Heart left ventricle (tissue), 16 donors: Measurements from ENCODE around the gene CYP3A4. TPM values are rescaled to one million over a fixed set of nuclear protein-coding genes. Genes with fewer than 3 reads are reported as not detected.
"Not testable (repeated sequence)": the region's sequence is repeated elsewhere in the genome, so short reads cannot be mapped to it uniquely, and the experiment has no call there.

Experiments used
- ATAC-seq, 4 donors: fragments of 200-7000 bp; cut with Tn5 transposase; one replicate each; pipeline ENCODE4 v1.9.1; 2020 to 2022; ENCODE audit warnings: moderate library complexity in 4 of 4, mild to moderate bottlenecking in 3 of 4, moderate number of reproducible peaks in 1 of 4
- DNase-seq, 5 donors: peaks; one replicate each; pipeline ENCODE4 v3.0.0-alpha.2; 2020
- H3K27ac ChIP-seq, 12 donors: fragments of 200-600 bp; sonication (generic) in 4 of 12; one replicate each; pipeline versions ENCODE4 v1.5.0 to v1.8.0; 2016 to 2022; ENCODE audit warnings: mild to moderate bottlenecking in 2 of 12
- H3K27me3 ChIP-seq, 9 donors: fragments of 200-600 bp; sonication (generic) in 2 of 9; one replicate each; pipeline versions ENCODE4 v1.5.1 to v1.8.0; 2016 to 2022; ENCODE audit warnings: mild to moderate bottlenecking in 3 of 9
- H3K36me3 ChIP-seq, 9 donors: fragments of 200-600 bp; sonication (generic) in 2 of 9; one replicate each; pipeline versions ENCODE4 v1.5.0 to v1.8.0; 2018 to 2022; ENCODE audit warnings: mild to moderate bottlenecking in 2 of 9
- H3K4me1 ChIP-seq, 12 donors: fragments of 200-600 bp; sonication (generic) in 4 of 12; one replicate each; pipeline versions ENCODE4 v1.5.0 to v1.8.0; 2016 to 2022; ENCODE audit warnings: mild to moderate bottlenecking in 3 of 12
- H3K4me3 ChIP-seq, 12 donors: fragments of 200-600 bp; sonication (generic) in 4 of 12; one replicate each; pipeline versions ENCODE4 v1.5.0 to v1.8.0; 2017 to 2022; ENCODE audit warnings: mild to moderate bottlenecking in 9 of 12, moderate library complexity in 4 of 12
- H3K9me3 ChIP-seq, 12 donors: fragments of 200-600 bp; sonication (generic) in 4 of 12; one replicate each; pipeline versions ENCODE4 v1.5.0 to v1.8.0; 2016 to 2022; ENCODE audit warnings: mild to moderate bottlenecking in 1 of 12
- CTCF ChIP-seq, 12 donors: fragments of 200-600 bp; sonication (generic) in 4 of 12; IDR thresholded peaks; one replicate each; pipeline versions ENCODE4 v1.5.0 to v1.8.0; 2018 to 2022; ENCODE audit warnings: antibody characterized with exemption in 12 of 12, mild to moderate bottlenecking in 5 of 12
- POLR2A ChIP-seq, 2 donors: fragments of 450-650 bp; IDR thresholded peaks; one replicate each; pipeline ENCODE4 v1.6.1; 2017; ENCODE audit warnings: antibody characterized with exemption in 2 of 2, mild to moderate bottlenecking in 2 of 2, moderate library complexity in 2 of 2
- WGBS, 4 donors: extraction: QIAGEN DNeasy Blood & Tissue Kit in 2 of 4; methylation state at CpG; one replicate each; pipeline versions ENCODE4 v1.1.5 to v1.1.7; 2013 to 2018; 5-methylcytosine and 5-hydroxymethylcytosine counted together
- intact Hi-C, 10 donors: fragments of 100-400 bp; cut with DNase I; formaldehyde crosslinking; loops; one replicate each; pipeline versions ENCODE4 v1.11.1 to v1.14.2; 2022
- polyA plus RNA-seq, 2 donors: library from polyadenylated mRNA; stranded (reverse); fragments of 200-250 nt; gene quantifications; one replicate each; pipeline ENCODE4 v1.2.3, GENCODE V29; 2013
- total RNA-seq, 9 donors: library from RNA; depleted of rRNA in 2 of 9; stranded (reverse); fragments of >200 nt in 2 of 9; fragmentation: NEBNext Ultra II Directional in 3 of 9; extraction: Animal tissue kit (Norgen Biotek cat#: 25700) in 3 of 9; gene quantifications; one replicate each; pipeline versions ENCODE4 v1.1.0 to v1.2.4, GENCODE V29; 2016 to 2023
- donor health status: ischemic (EF 13 %, LVEDD 7.1; RV severe dilation, severe dysfunction).
- donor health status: healthy with polysubstance abuse.
- donor health status: DM: no; HTN: yes; CAD: no.
- donor health status: DM: no; HTN: no; CAD: no.
- donor health status: ischemic (EF 25% LVEDD 6.9; RV normal size, moderate dysfunction).
- donor health status: ischemic (EF 25% LVEDD 5.7; RV mildly dilated, moderate dysfunction).
- donor health status: healthy.
- donor health status: DM: yes; HTN: yes; CAD: no.
- donor health status: ischemic (EF 35%, LVEDD 5.7; RV mildly dilated, moderate dysfunction).
- donor health status: nonischemic (EF 11% LVEDD 7.7; RV severe dilation, severe dysfunction).
- donor health status: DM: yes; HTN: yes; CAD: no.
- donor health status: PGD.
- donor health status: ischemic (EF 29% LVEDD 5.4; RV normal size, mild dysfunction).
- donor health status: nonischemic (EF 23%, LVEDD 6.1; RV moderate dilation, normal function).

CYP3A4 gene
- total and polyA plus RNA-seq, 11 donors = 0.03 to 0.56 TPM; not detected in 9

- Histone ChIP-seq H3K27ac (no peak overlapping the region), H3K4me3 (no peak overlapping the region), H3K36me3 (no peaks in the 10 kb centered on the region), H3K9me3 (peaks cover 0 to 6% (median 0%) of the 10 kb centered on the region in 12 donors), H3K4me1 (peaks cover 0 to 3% (median 0%) of the 10 kb centered on the region in 12 donors), H3K27me3 (no peaks in the 10 kb centered on the region)
- no peak for DNase-seq
- no peak for ATAC-seq
- 95 to 96% (median 95%) methylated on average over 1 of the region's 1 CpG for WGBS, 4 donors
- no peak for TF ChIP-seq CTCF (IDR thresholded peaks at IDR 0.05)
- no peak for TF ChIP-seq POLR2A (IDR thresholded peaks at IDR 0.05)
- intact Hi-C loops = no loop called here
Measured at GRCh38 chr7:99755085-99755484, 28.9 kb downstream of the CYP3A4 start.

- ATAC-seq (no peak), DNase-seq (no peak)
- intact Hi-C loops = no loop called here
- H3K36me3 ChIP-seq = no peaks in the 10 kb centered on the region
- H3K9me3 ChIP-seq = peaks cover 0 to 6% (median 0%) of the 10 kb centered on the region in 12 donors
- no peaks in the 10 kb centered on the region for H3K27me3 ChIP-seq
- 54 to 69% (median 60%) methylated on average over 3 of the region's 3 CpGs for WGBS, 4 donors
- H3K4me1 ChIP-seq = peaks cover 0 to 3% (median 0%) of the 10 kb centered on the region in 12 donors
- H3K27ac ChIP-seq = no peak overlapping the region
- TF ChIP-seq CTCF (IDR thresholded peaks at IDR 0.05) = no peak
- TF ChIP-seq POLR2A (IDR thresholded peaks at IDR 0.05) = no peak
- H3K4me3 ChIP-seq = no peak overlapping the region
Measured at GRCh38 chr7:99752356-99752755, 31.6 kb downstream of the CYP3A4 start.

- H3K4me1 ChIP-seq, H3K27me3 ChIP-seq, H3K9me3 ChIP-seq, H3K4me3 ChIP-seq, intact Hi-C loops, ATAC-seq, H3K27ac ChIP-seq, DNase-seq, H3K36me3 ChIP-seq: not testable (repeated sequence)
- WGBS, 4 donors = 21 to 40% (median 26%) methylated on average over 5 of the region's 5 CpGs
Measured at GRCh38 chr7:99751322-99752052, 32.5 kb downstream of the CYP3A4 start.

- intact Hi-C loops = no loop called here
Measured at GRCh38 chr7:99748846-99749579, 35.0 kb downstream of the CYP3A4 start.

GRCh38 chr7:99746915-99747314 lies 37.1 kb downstream of the CYP3A4 start:
- H3K4me1 ChIP-seq, DNase-seq, intact Hi-C loops: not testable (repeated sequence)

More at GRCh38 chr7:99748846-99749579, 35.0 kb downstream of the CYP3A4 start:
- Histone ChIP-seq H3K4me3 (no peak overlapping the region), H3K9me3 (peaks cover 0 to 13% (median 0%) of the 10 kb centered on the region in 12 donors), H3K27me3 (no peaks in the 10 kb centered on the region), H3K36me3 (no peaks in the 10 kb centered on the region), H3K4me1 (peaks cover 0 to 3% (median 0%) of the 10 kb centered on the region in 12 donors), H3K27ac (no peak overlapping the region)
- ATAC-seq (no peak), DNase-seq (no peak)
- TF ChIP-seq CTCF (IDR thresholded peaks at IDR 0.05) (no peak), POLR2A (IDR thresholded peaks at IDR 0.05) (no peak)
- 84 to 92% (median 90%) methylated on average over 6 of the region's 6 CpGs for WGBS, 4 donors

GRCh38 chr7:99745395-99745794 lies 38.6 kb downstream of the CYP3A4 start:
- H3K36me3 ChIP-seq, H3K4me1 ChIP-seq, H3K27me3 ChIP-seq, H3K4me3 ChIP-seq, ATAC-seq, DNase-seq, H3K27ac ChIP-seq, intact Hi-C loops: not testable (repeated sequence)
- WGBS, 4 donors = 61 to 82% (median 80%) methylated on average over 3 of the region's 3 CpGs
- peaks cover 0 to 13% (median 0%) of the 10 kb centered on the region in 12 donors for H3K9me3 ChIP-seq

More at GRCh38 chr7:99746915-99747314, 37.1 kb downstream of the CYP3A4 start:
- ATAC-seq, H3K4me3 ChIP-seq, H3K27me3 ChIP-seq, H3K36me3 ChIP-seq, H3K27ac ChIP-seq: not testable (repeated sequence)
- 75 to 95% (median 87%) methylated on average over 2 to 3 of the region's 3 CpGs for WGBS, 4 donors
- peaks cover 0 to 13% (median 0%) of the 10 kb centered on the region in 12 donors for H3K9me3 ChIP-seq
